ENCODE data around the gene SH2D6. TPM values are rescaled to one million over a fixed set of nuclear protein-coding genes. Genes with fewer than 3 reads are reported as not detected.
"Not testable (repeated sequence)": the region's sequence is repeated elsewhere in the genome, so short reads cannot be mapped to it uniquely, and the experiment has no call there.

SH2D6 gene
- total RNA-seq = 0.69 and 0.96 TPM in 2 replicates

DNA sequence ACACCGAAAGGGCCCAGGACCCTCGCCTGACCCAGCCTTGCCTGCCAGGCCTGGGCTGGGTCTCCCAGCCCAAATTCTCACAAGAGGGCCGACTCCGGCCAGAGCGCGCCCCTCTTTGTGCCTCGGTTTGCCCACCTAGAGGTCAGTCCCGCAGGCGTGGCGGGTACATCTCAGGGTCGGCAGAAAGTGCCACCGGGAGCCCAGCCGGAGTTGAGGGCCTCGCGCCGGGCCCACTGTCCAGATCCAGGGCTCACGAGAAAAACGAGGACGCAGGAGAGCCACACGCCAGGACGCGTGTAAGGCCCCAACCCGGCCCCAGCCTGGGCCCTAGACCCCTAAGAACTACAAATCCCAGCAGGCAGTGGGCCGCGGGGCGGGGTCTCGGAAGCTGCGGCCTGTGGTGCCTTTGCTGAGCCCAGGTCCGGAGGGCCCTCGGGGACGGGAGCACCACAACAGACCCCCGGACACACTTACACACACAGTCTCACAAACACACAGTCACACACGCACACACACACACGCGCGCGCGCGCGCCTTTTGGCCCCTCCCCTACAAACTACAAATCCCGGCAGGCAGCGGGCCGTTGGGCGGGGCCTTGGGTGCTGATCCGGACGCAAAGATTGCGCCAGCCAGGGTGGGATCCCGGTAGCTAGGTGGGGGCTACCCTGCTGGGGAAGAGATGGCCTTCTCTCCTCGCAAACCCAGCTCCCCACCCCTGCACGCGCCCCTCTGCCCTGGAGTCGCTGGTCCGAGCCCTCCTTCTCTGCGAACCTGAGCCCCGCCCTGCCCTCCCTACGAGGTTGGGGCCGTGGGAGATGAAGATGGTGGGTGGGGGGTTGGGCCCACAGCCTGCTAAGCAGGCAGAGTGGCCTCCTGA is at the start of gene SH2D6:
SH2D6 (plus strand) TSS at position 583 of the 877 bp plus-strand sequence. CDS start 10,752 bp downstream, outside the sequence.
- intact Hi-C loops (cut with micrococcal nuclease) = loop anchor here (1.0 to 2.0 kb wide), 6 partner anchors 13 to 198 kb away; partner anchors contain the start of genes ELMOD3, RETSAT and USP39
- no peaks in the 10 kb centered on the region for H3K36me3 Mint-ChIP-seq (ENCODE audit: low read depth)
- DNase-seq = peak; percentile 96
- peak within 1 kb of the TSS; percentile 99 for H3K27ac Mint-ChIP-seq
- H3K27me3 Mint-ChIP-seq = peaks cover 3% of the 10 kb centered on the region
- peaks cover 44% of the 10 kb centered on the region for H3K4me1 Mint-ChIP-seq
- peak within 1 kb of the TSS; percentile 99 for H3K4me3 Mint-ChIP-seq
- H3K9me3 Mint-ChIP-seq = no peaks in the 10 kb centered on the region

DNA sequence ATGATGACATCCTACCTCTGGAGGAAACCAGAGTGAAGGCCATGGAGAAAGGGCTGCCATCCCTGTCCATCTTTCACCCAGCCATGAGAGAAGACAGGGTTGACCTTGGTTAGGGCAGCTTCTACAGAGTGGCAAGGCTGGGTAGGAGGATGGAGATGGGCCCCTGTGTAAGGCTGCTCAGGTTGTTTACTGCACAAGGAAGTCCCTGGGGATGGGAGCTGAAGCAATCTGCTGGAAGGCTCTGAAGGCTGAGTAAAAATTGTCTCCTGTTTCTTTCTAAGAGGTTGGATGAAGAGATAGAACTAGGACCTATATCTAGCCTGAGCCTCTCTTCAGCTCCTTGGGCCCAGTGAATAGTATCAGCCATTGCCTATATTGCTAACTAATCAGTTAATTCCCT is 49.6 kb upstream of the SH2D6 start:
- intact Hi-C loops (cut with micrococcal nuclease) = no loop called here
- Mint-ChIP-seq H3K9me3 (no peaks in the 10 kb centered on the region), H3K4me3 (no peak overlapping the region), H3K4me1 (peaks cover 2% of the 10 kb centered on the region), H3K27me3 (no peaks in the 10 kb centered on the region), H3K27ac (no peak overlapping the region), H3K36me3 (ENCODE audit: low read depth) (peaks cover 9% of the 10 kb centered on the region)
- DNase-seq = no peak

DNA sequence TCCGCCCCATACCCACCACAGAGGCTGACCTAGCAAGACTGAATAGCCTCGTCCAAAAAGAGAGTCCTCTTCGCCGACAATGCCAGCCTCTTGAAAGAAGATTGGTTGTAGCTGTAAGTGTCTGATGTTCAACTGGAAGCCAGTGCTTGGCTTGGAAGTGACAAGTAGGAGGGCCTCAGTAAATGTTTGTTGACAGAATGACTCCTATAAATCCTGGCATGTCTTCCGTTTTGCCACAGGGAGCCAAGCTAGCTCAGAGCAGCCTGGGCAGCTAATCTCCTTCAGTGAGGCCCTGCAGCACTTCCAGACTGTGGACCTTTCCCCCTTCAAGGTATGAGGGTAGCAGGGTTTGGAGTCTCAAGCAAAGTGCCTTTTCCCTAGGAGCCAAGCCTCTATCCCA is 49.0 kb upstream of the SH2D6 start:
- Mint-ChIP-seq H3K4me1 (peaks cover 2% of the 10 kb centered on the region), H3K4me3 (no peak overlapping the region), H3K36me3 (ENCODE audit: low read depth) (peaks cover 11% of the 10 kb centered on the region), H3K27ac (no peak overlapping the region), H3K27me3 (no peaks in the 10 kb centered on the region), H3K9me3 (no peaks in the 10 kb centered on the region)
- intact Hi-C loops (cut with micrococcal nuclease) = no loop called here
- DNase-seq = no peak

DNA sequence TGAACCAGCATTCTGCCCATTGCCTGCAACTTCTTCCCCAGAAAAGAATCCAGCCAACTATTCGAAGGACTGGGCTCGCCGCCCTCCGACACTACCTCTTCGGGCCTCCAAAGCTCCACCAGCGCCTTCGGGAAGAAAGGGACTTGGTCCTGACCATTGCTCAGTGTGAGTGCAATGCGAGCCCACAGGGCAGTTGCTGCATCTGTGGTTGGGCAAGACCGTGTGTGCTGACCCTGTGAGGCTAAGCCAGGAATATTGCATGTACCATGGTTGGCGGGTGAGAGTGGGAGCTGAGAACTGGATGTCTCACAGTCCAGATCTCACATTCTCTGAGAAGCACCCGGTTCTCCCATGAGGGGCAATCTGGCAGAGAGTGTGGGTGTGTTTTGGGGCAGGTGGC is 47.5 kb upstream of the SH2D6 start:
- no peak for DNase-seq
- Mint-ChIP-seq H3K27me3 (no peaks in the 10 kb centered on the region), H3K4me1 (no peaks in the 10 kb centered on the region)

DNA sequence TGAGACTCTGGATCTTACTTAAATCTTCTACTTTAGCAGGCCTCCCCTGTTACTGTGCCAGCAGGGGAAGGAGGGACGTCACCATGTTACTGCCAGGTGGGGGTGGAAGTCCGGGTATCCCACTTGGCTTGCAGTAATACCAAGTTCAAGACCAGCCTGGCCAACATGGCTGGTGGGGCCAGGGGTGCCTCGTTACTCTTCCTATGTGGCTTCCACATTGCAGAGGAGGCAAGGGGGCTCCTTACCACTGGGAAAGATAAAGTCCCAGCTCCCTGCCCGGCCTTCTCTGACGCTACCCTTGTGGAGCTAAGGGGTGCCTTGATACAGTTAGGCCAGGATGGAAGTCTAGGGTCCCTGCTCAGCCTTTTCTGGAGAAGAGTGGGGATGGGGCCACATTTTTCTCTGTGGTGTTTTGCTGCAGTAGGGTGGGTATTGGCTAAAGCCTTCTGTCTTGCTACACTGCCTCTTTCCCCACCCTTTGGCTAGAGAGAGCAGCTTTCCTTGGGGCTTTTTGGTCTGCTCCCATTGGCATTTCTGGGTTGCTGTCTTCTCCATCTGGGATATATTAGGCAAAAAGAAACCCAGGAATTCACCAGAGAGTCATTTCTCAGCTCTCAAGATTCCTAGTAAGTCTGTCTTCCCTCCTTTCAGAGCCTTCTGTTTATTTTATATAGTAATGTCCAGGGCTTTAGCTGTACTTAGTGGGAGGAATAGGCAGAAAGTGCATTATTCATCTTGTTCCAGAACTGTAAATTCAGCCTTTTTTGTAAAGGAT is 42.0 kb upstream of the SH2D6 start:
- peaks cover 5% of the 10 kb centered on the region for H3K9me3 Mint-ChIP-seq
- intact Hi-C loops (cut with micrococcal nuclease) = no loop called here
- no peak for DNase-seq
- H3K27ac Mint-ChIP-seq = no peak overlapping the region
- H3K36me3 Mint-ChIP-seq (ENCODE audit: low read depth) = peaks cover 41% of the 10 kb centered on the region
- H3K4me1 Mint-ChIP-seq = no peaks in the 10 kb centered on the region
- H3K27me3 Mint-ChIP-seq = no peaks in the 10 kb centered on the region
- no peak overlapping the region for H3K4me3 Mint-ChIP-seq

More for the DNA sequence above, 47.5 kb upstream of the SH2D6 start:
- Mint-ChIP-seq H3K9me3 (no peaks in the 10 kb centered on the region), H3K36me3 (ENCODE audit: low read depth) (peaks cover 16% of the 10 kb centered on the region), H3K4me3 (no peak overlapping the region), H3K27ac (no peak overlapping the region)
- intact Hi-C loops (cut with micrococcal nuclease) = no loop called here

DNA sequence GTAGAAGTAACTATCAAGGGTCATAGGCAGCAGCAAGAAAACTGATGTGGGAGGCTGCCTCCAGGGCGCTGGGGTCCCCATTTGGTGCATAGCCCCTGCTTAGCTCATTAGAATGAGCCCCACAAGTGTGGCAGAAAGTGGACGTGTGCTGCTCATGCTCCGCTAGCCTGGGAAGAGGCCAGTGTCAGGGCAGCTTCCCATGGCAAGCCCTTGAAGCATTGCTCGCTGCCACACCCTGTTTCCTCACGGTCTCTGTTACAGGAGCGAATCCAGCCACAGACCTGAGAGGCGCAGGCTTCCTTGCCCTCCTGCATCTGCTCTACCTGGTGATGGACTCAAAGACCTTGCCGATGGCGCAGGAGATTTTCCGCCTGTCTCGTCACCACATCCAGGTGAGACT is 41.4 kb upstream of the SH2D6 start:
- Mint-ChIP-seq H3K36me3 (ENCODE audit: low read depth) (peaks cover 42% of the 10 kb centered on the region), H3K27me3 (no peaks in the 10 kb centered on the region), H3K4me1 (no peaks in the 10 kb centered on the region), H3K9me3 (peaks cover 5% of the 10 kb centered on the region), H3K27ac (no peak overlapping the region), H3K4me3 (no peak overlapping the region)
- intact Hi-C loops (cut with micrococcal nuclease) = no loop called here
- DNase-seq = no peak

DNA sequence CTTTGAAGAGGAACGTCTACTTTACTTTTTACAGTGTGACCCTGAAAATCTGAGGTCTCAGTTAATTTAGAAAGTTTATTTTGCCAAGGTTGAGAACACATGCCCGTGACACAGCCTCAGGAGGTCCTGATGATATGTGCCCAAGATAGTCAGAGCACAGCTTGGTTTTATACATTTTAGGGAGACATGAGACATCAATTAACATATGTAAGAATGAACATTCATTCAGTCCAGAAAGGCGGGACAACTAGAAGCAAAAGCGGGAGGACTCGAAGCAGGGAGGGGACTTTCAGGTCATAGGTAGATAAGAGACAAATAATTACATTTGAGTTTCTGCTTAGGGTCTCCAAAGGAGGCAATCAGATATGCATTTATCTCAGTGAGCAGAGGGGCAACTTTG is 40.3 kb upstream of the SH2D6 start:
- no peak overlapping the region for H3K4me3 Mint-ChIP-seq
- H3K9me3 Mint-ChIP-seq = peaks cover 5% of the 10 kb centered on the region
- H3K36me3 Mint-ChIP-seq (ENCODE audit: low read depth) = peaks cover 43% of the 10 kb centered on the region
- H3K4me1 Mint-ChIP-seq = no peaks in the 10 kb centered on the region
- no peak for DNase-seq
- H3K27me3 Mint-ChIP-seq = no peaks in the 10 kb centered on the region
- intact Hi-C loops (cut with micrococcal nuclease) = no loop called here
- H3K27ac Mint-ChIP-seq = no peak overlapping the region

DNA sequence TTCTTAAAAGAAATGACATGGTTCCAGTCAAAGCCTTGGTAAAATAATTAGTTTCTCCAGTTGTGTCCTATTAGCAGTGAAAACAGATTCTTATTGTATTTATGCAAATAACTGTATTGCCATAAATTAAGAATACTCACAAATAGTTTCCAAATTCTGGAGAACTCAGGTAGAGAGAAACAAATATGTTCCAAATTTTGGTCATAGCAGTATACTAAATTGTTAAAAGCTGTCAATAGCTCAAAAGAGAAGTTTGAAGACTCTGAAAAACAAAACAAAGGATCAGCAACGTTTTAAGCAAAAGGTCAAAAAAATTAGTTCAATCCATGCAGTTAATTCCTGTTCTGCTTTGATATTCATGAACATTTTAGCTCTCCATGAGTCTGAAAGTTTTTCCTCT is 38.5 kb upstream of the SH2D6 start:
- Mint-ChIP-seq H3K27me3 (no peaks in the 10 kb centered on the region), H3K4me1 (no peaks in the 10 kb centered on the region), H3K4me3 (no peak overlapping the region), H3K36me3 (ENCODE audit: low read depth) (peaks cover 42% of the 10 kb centered on the region), H3K27ac (no peak overlapping the region), H3K9me3 (peaks cover 5% of the 10 kb centered on the region)
- DNase-seq = no peak
- intact Hi-C loops (cut with micrococcal nuclease) = no loop called here

DNA sequence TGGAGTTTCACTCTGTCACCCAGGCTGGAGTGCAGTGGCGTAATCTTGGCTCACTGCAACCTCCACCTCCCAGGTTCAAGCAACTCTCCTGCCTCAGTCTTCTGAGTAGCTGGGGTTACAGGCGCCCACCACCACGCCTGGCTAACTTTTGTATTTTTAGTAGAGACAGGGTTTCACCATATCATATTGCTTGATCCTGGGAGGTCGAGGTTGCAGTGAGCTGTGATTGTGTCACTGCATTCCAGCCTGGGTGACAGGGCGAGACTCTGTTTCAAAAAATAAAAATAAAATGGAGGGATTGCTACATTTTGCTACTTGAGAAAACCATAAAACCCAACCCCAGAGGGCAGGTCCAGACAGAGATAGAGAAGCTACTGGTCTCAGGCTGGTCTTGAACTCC is 35.4 kb upstream of the SH2D6 start:
- H3K36me3 Mint-ChIP-seq (ENCODE audit: low read depth) = peaks cover 49% of the 10 kb centered on the region
- H3K27me3 Mint-ChIP-seq; H3K9me3 Mint-ChIP-seq; H3K4me3 Mint-ChIP-seq; H3K27ac Mint-ChIP-seq; H3K4me1 Mint-ChIP-seq; intact Hi-C loops (cut with micrococcal nuclease); DNase-seq: not testable (repeated sequence)

DNA sequence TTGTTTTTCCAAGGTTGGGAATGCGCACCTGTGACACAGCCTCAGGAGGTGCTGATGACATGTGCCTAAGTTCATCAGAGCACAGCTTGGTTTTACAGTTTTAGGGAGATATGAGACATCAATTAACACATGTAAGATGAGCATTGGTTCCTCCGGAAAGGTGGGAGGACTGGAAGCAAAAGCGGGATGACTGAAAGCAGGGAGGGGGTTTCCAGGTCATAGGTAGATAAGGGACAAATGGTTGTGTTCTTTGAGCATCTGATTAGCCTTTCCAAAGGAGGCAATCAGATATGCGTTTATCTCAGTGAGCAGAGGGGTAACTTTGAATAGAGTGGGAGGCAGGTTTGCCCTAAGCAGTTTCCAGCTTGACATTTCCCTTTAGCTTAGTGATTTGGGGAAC is 34.7 kb upstream of the SH2D6 start:
- H3K27ac Mint-ChIP-seq = no peak overlapping the region
- intact Hi-C loops (cut with micrococcal nuclease) = no loop called here
- H3K4me1 Mint-ChIP-seq = no peaks in the 10 kb centered on the region
- peaks cover 5% of the 10 kb centered on the region for H3K9me3 Mint-ChIP-seq
- peaks cover 47% of the 10 kb centered on the region for H3K36me3 Mint-ChIP-seq (ENCODE audit: low read depth)
- H3K27me3 Mint-ChIP-seq = no peaks in the 10 kb centered on the region
- no peak for DNase-seq
- no peak overlapping the region for H3K4me3 Mint-ChIP-seq

DNA sequence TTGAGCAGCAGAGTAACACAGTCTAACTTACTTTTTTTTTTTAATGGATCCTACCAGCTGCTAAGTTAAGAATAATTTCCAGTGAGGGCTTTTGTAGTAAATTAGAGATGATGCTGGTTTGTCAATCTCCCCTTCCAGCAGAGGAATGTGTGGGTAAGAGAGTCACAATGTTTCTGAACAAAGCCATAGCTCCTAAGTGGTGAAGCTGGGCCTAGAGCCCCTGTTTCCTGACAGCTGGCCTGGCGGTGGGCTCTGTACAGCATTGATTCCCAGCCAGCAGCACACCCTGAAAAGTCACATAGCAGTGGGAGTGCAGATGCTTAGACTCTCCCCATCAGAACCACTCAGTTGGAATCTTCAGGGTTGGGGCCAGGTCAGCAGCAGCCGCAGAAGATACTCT is 32.8 kb upstream of the SH2D6 start:
- intact Hi-C loops (cut with micrococcal nuclease) = no loop called here
- Mint-ChIP-seq H3K27me3 (no peaks in the 10 kb centered on the region), H3K27ac (peak overlapping the region; percentile 15), H3K9me3 (no peaks in the 10 kb centered on the region), H3K4me3 (no peak overlapping the region), H3K4me1 (no peaks in the 10 kb centered on the region), H3K36me3 (ENCODE audit: low read depth) (peaks cover 42% of the 10 kb centered on the region)
- DNase-seq = no peak

DNA sequence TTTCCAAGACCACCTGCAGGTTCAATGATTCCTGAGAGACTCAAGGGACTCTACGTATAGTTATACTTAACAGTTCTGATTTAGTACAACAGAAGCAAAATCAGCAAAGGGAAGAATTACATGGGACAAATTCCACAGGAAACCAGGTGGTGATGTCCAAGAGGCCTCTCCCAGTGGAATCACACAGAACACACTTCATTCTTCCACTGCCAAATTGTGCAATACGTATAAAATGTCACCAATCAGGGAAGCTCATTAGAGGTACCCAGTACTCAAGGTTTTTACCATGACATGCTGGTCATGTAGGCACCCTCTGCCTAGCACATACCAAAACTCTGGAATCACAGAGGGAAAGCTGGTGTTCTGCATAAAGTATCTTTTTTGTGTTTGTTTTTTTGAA is 30.8 kb upstream of the SH2D6 start:
- H3K4me3 Mint-ChIP-seq = no peak overlapping the region
- peaks cover 11% of the 10 kb centered on the region for H3K4me1 Mint-ChIP-seq
- intact Hi-C loops (cut with micrococcal nuclease) = no loop called here
- H3K9me3 Mint-ChIP-seq = no peaks in the 10 kb centered on the region
- no peak for DNase-seq
- no peaks in the 10 kb centered on the region for H3K27me3 Mint-ChIP-seq
- no peak overlapping the region for H3K27ac Mint-ChIP-seq
- H3K36me3 Mint-ChIP-seq (ENCODE audit: low read depth) = peaks cover 44% of the 10 kb centered on the region

DNA sequence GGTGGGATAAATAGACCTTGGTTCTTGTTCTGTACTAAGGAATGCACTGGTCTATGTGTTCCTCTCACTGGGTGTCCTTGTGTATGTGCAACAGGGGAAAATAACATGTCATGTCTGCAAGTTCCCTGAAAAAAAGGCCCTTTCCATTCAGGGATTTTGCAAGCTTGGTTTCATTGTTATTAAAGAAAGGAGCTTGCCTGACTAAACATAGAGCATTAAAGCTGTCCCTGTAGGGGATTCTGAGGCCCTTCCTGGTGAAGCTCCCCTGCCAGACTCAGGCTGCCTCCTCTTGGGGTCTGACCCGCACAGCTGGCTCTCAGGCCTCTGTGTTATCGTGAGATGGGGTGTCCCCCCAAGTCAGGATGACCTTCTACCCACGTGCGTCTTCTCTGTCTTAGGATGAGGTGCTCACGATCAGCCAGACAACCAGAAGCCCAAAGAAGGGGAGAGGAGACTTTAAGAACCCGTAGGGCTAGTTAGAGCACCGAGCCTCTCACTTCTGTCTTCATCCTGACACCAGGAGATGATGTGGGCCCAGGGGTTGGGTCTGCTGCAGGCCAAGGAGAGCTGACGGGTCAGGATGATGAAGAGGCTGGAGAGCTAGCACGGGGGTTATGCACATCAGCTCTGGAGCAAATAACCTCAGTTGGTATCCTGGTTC is 29.5 kb upstream of the SH2D6 start:
- DNase-seq = no peak
- H3K4me1 Mint-ChIP-seq = peaks cover 16% of the 10 kb centered on the region
- H3K9me3 Mint-ChIP-seq = no peaks in the 10 kb centered on the region
- intact Hi-C loops (cut with micrococcal nuclease) = no loop called here
- peaks cover 39% of the 10 kb centered on the region for H3K36me3 Mint-ChIP-seq (ENCODE audit: low read depth)
- no peak overlapping the region for H3K27ac Mint-ChIP-seq
- H3K27me3 Mint-ChIP-seq = no peaks in the 10 kb centered on the region
- no peak overlapping the region for H3K4me3 Mint-ChIP-seq
